ENCODE measurements around the gene METRN. TPM values are rescaled to one million over a fixed set of nuclear protein-coding genes. Genes with fewer than 3 reads are reported as not detected.

METRN gene
- polyA plus RNA-seq, 1 of the 3 experiments (the other 2 are of a cell fraction): 59.7 TPM

GRCh38 chr16:705431-706188 lies 9.3 kb upstream of the METRN start, which contains the start of gene FBXL16:
FBXL16 (minus strand) TSS chr16:705801; CDS start chr16:697405, 8,396 bp downstream.
- H3K79me2 ChIP-seq (ENCODE audit: insufficient read depth): peaks cover 44% of the 10 kb centered on the region
- peak; percentile 98 for DNase-seq
- H3K9me2 ChIP-seq: no peaks in the 10 kb centered on the region
- H3K9ac ChIP-seq: peak within 1 kb of the TSS; percentile 85
- peaks cover 41% of the 10 kb centered on the region for H4K20me1 ChIP-seq (ENCODE audit: insufficient read depth)
- no peaks in the 10 kb centered on the region for H3K9me3 ChIP-seq
- peaks cover 14% of the 10 kb centered on the region for H3F3A ChIP-seq (replicated peaks; ENCODE audit: insufficient read depth)
- ChIA-PET CTCF (interaction anchor here (1.0 to 22.4 kb wide), 4 partner anchors 10 to 79 kb away, joined by 4 to 358 read pairs (median 22); partner anchors contain the start of genes ANTKMT, CCDC78, HAGHL and METRN), POLR2A (interaction anchor here (1.7 kb wide), 1 partner anchor 23 kb away, joined by 5 read pairs; no protein-coding TSS in a partner anchor)
- TF ChIP-seq MAX (IDR thresholded peaks at IDR 0.05; ENCODE audit: low read depth) (no peak), YY1 (IDR thresholded peaks at IDR 0.05; ENCODE audit: low read depth) (no peak), RFX5 (IDR thresholded peaks at IDR 0.05; ENCODE audit: low read length) (no peak), FOXM1 (IDR thresholded peaks at IDR 0.05; ENCODE audit: low read depth) (no peak), IRF3 (IDR thresholded peaks at IDR 0.05; ENCODE audit: low read depth, low read length) (no peak), ELF1 (IDR thresholded peaks at IDR 0.05) (no peak), TEAD4 (IDR thresholded peaks at IDR 0.05; ENCODE audit: borderline replicate concordance, insufficient read depth) (no peak), JUND (IDR thresholded peaks at IDR 0.05) (no peak), USF1 (IDR thresholded peaks at IDR 0.05; ENCODE audit: borderline replicate concordance, low read depth) (no peak), POLR2AphosphoS5 (IDR thresholded peaks at IDR 0.05; ENCODE audit: low read depth, low read length) (no peak), USF2 (IDR thresholded peaks at IDR 0.05; ENCODE audit: borderline replicate concordance, low read depth, low read length) (no peak), SIN3A (IDR thresholded peaks at IDR 0.05; ENCODE audit: borderline replicate concordance, low read depth, low read length) (no peak), PBX3 (IDR thresholded peaks at IDR 0.05) (no peak), RAD21 (IDR thresholded peaks at IDR 0.05; ENCODE audit: low read length) (no peak), ZBTB33 (IDR thresholded peaks at IDR 0.05; ENCODE audit: borderline replicate concordance, low read depth) (no peak)
- H2AFZ ChIP-seq (ENCODE audit: low read depth): no peak within 1 kb of the TSS
- H3K4me2 ChIP-seq: peak within 1 kb of the TSS; percentile 95
- no peaks in the 10 kb centered on the region for H3K27me3 ChIP-seq (ENCODE audit: insufficient read depth)
- H3K4me1 ChIP-seq (ENCODE audit: control insufficient read depth in 1 of 2, insufficient read depth in 2 of 2, low read depth in 1 of 2, low read length in 1 of 2): peaks cover 14 to 36% of the 10 kb centered on the region in 2 experiments; a peak in 2 of 4 replicates
- H3K27ac ChIP-seq (ENCODE audit: low read depth in 2 of 2, low read length in 1 of 2): peak within 1 kb of the TSS in 1 of 2 experiments; percentile 64; a peak in 1 of 4 replicates
- WGBS (ENCODE audit: low lambda C conversion rate): 2% methylated on average over 9 of the region's 115 CpGs
- H3K36me3 ChIP-seq (replicated peaks in 1 of 2; ENCODE audit: control insufficient read depth in 1 of 2, insufficient read depth in 2 of 2, low read length in 1 of 2): no peaks in the 10 kb centered on the region
- H3K4me3 ChIP-seq (ENCODE audit: low read depth in 2 of 2, low read length in 1 of 2): peak within 1 kb of the TSS; percentile 78 to 82
